SKM-1 treated with dmso at 0.1 percent for 144 hours (cell line): ENCODE data around the gene SEC63.
"Not testable (repeated sequence)": the region's sequence is repeated elsewhere in the genome, so short reads cannot be mapped to it uniquely, and the experiment has no call there.

ENCODE experiments used
- DNase-seq: peaks from one replicate; lab custom pipeline; 2025; ENCODE audit not compliant: unreplicated experiment; lab: John Stamatoyannopoulos, UW

SEC63 gene

DNA sequence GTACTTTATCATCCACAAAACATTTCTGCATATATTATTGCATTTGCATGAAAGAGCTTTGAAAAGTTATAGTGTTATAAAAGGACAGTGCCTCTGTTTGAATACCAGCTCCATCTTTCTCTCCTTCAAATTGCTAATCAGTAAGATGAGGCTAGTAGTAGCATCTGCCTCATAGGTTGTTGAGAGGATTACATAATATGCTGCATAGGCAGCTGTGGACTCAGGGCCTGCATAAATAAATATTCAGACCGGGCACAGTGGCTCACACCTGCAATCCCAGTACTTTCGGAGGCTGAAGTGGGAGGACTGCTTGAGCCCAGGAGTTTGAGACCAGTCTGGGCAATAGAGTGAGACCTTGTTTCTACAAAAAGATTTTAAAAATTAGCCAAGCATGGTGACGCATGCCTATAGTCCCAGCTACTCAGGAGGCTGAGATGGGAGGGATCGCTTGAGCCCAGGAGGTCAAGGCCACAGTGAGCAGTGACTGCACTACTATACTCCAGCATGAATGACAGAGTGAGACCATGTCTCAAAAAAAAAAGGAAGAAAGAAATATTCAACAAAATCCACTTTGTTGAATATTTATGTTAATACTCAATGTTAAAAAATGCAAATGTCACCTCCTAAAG, 18.3 kb upstream of the SEC63 start:
- DNase-seq, result no peak

DNA sequence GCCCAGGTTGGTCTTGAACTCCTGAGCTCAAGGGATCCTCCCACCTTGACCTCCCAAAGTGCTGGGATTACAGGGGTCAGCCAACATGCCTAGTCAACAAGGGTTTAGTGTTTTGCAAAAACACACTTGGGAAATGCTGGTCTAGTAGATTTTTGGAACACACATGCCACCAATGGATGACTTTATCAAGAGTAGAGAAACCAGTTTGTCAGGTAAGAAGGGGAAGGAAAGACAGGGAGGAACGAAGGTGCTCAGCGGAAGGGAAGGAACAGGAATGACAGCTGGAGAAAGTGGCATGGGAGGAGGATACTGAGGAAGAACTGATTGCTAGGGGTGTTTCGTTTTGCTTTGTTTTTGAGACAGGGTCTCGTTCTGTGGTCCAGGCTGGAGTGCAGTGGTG, 15.6 kb upstream of the SEC63 start:
- DNase-seq, result no peak

DNA sequence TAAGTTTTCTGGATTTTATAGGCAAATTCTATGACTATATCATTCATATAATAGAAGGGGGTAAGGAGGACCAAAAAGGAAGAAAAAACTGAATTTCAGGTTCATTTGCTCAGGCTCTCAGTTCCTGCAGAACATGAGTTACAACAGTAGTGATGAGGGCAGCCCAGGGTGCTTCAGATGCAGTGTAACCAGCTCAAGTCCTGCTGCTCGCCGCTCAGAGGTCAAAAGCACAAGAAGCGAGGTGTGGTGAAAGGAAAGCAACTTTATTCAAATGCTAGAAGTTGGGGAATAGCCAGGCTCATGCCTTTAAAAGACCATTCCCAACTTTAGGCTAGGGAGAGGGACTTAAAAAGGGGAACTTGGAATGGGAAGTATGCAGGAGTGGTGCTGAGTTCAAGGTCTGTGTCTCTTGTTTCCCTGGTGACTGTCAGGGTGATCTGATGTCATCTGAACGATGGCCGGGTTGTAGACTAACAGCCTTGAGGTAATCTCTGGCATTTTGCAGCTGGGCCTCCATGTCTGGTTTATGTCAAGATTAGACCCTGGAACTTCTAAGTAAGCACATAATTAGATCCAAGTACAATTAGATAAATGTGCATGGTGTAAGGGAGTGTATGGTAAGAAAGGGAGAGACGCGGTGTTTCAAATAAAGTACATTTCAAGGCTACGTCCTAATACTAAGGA, 14.5 kb upstream of the SEC63 start:
- no peak for DNase-seq

DNA sequence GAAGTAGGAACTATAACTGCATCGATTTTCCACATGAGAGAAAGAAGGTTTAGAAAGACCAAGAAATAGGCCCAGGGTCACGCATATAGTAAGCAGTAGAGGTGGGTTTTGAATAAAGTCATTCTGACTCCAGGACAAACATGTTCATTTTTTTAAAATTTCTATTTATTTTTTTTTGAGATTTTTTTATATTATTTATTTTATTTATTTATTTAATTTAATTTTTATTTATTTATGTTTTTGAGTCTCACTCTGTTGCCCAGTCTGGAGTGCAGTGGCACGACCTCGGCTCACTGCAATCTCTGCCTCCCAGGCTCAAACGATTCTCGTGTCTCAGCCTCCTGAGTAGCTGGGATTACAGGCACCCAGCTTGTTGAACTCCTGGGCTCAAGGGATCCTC, 13.2 kb upstream of the SEC63 start:
- DNase-seq, result no peak

DNA sequence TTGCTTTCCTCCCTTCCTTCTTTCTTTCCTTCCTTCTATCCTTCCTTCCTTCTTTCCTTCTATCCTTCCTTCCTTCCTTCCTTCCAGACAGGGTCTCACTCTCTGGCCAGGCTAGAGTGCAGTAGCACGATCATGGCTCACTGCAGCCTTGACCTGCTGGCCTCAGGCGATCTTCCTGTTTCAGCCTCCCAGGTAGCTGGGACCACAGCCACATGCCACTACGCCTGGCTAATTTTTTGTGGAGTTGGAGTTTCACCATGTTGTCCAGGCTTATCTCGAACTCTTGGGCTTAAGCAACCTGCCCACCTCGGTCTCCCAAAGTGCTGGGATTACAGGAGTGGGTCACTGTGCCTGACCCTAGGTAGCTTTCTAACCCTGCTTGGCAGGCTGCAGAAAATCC, 12.2 kb upstream of the SEC63 start:
- no peak for DNase-seq

DNA sequence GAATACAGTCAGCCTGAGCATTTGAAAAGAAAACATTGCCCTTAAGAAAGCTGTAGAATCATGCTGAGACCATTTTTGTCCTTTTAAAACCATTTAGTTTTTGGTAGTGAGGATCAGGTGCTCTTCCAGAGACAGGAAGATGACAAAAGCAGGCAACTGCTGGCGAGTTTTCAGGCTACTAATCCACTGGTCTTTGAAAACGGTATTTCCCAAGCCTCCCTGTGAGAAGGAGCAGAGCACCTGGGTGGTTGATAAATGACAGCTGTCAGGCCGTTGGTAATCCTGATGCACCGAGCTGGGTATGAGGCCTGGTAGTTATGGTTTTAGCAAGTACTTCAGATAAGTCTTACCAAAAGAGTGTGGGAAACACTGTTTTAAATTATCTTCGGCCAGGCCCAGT, 10.1 kb upstream of the SEC63 start:
- no peak for DNase-seq

DNA sequence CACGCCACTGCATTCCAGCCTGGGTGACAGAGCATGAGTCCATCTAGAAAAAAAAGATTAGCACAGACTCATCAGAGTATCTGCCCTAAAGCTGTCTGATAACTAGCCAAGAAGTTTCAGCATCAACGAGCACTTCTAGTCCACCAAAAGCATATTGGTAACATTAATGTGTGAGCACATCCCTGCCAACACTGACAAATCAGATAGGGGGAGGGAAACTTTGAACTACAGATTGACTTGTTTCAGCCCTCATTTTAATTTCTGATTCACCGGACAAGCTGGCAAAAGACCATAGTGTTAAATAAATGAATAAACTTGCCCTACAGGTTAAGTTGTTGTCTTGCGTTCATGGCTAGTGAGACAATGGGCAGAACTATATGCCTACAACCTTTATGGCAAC, 7.7 kb upstream of the SEC63 start:
- no peak for DNase-seq

DNA sequence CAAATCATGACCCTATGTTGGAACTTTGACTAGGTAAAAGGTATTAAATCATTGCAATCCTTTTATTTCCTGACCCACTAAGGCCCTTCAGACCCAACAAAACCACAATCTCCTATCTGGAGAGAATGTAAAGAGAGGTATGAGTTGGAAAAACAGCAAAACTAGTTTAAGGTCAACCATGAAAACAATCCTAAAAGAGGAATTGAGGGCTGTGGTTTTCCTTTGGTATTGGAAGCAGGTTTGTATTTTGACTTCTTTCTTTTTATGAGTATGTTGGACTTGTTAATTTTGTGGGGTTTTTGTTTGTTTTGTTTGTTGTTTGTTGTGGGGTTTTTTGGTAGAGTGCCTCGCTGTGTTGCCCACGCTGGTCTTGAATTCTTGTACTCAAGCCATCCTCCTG, 4.7 kb upstream of the SEC63 start:
- no peak for DNase-seq

DNA sequence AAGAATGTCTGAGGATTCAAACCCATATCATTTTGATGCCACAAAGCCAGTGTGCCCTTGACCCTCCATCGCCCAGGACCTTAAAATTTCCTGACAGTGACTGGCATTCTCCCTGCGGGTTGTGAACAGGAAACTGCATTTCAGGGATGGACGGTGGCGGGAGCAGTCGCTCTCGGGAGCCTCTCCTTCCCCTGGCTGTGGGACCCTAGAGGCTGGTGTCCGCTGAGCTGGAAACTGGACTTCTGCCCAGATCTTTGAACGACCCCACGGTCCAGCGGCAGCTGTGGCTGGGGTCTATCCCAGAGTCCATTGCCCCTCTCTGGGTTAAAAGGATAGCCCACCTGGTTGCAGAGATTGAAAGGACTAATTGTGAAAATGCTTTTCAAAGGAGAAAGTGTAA, 1.4 kb upstream of the SEC63 start:
- no peak for DNase-seq

DNA sequence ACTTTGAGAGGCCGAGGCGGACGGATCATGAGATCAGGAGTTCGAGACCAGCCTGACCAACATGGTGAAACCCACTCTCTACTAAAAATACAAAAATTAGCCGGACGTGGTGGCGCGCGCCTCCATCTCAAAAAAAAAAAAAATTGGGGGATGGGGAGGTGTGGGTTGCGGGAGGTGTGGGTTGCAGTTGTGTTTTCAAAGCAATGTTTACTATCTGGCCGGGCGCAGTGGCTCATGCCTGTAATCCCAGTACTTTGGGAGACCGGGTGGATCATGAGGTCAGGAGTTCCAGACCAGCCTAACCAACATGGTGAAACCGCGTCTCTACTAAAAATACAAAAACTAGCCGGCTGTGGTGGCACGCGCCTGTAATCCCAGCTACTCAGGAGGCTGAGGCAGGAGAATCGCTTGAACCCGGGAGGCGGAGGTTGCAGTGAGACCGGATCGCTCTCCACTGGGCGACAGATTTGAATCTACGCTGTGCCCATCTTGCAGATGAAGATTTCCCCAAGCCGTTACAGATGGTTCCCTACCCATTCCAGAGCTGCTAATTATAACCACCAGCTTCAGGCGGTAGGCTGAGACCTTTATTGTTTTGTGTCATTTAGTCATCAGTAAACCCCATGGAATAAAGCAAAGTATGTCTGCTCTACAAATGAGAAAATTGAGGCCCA, 818 bp upstream of the SEC63 start:
- not testable (repeated sequence) for DNase-seq

DNA sequence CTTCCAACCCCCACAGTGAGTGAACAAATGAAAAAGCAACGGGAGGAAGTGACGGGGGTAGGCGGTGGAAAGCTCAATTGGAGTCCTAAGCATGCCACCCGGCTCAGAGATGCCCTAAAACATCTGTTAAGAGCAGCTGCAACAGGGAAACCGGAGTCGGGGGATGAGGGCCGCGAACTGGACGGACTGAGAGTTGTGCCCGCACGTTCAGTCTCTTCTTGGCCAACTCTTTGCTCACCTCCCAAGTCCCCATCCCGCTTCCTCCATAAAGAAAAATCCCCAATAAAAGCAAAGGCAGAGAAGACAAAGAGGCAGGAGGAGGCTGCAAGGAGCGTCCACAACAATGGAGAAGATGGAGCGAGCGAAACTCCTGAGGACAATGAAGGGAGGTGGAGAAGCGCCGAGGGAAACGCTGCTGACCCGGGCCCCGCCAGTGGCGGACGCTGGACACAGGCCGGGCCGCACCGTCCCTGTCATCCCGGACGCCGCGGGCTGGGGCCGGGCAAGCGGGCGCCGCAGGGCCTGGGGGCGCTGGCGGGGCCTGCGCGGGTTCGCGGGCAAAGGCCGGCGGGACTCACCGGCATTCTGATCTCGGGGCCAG, 600 bp downstream of the SEC63 start:
- DNase-seq, result peak; percentile 57

DNA sequence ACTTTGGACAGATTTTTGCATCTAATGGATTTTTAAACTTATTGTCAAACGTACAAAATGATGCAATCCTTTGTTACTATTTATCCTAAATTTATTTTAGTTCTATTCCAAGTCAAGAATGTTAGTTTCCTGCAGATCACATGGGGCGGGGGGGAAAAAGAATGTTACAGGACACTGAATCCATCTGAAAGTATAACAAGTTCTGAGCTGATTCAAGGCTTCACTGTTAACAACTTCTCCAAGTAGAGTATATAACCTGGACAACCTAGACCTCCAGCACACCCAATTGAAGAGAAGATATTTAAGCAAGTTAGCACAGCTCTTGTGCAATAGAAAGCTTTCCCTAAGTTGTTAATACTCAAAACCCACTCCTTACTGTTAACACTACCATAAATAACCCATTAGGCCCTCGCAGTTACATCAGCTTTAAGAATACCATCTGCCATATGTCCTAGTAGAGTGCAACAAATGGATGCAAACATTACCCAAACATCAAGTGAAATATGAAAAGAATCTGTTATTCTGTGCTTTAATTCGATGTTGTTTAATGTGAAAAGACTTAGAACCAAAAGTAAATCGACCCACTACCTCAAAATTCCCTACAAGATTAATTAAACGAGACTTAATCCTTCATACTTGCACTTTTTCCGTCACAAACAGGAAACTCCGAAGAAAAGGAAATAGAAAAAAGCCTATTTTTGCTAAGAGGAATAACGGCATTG, 1.3 kb downstream of the SEC63 start:
- peak; percentile 81 for DNase-seq

DNA sequence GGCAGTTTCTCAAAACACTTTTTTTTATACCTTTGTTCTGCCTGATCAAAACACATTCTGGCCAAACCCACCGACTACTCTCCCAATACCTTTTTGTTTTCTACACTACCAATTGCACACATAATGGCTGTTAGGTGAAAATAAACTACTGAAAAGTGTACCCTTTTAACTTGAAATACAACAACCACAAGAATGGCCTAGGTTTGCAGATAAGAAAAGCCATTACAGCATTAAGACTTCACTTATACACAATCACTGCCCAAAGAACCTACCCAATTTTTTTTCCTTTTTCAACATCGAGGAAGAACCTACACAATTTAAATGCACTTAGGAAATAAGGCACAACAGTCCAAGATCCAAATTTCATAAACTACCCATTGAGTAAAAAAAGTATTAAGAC, 1.8 kb downstream of the SEC63 start:
- DNase-seq, result no peak

DNA sequence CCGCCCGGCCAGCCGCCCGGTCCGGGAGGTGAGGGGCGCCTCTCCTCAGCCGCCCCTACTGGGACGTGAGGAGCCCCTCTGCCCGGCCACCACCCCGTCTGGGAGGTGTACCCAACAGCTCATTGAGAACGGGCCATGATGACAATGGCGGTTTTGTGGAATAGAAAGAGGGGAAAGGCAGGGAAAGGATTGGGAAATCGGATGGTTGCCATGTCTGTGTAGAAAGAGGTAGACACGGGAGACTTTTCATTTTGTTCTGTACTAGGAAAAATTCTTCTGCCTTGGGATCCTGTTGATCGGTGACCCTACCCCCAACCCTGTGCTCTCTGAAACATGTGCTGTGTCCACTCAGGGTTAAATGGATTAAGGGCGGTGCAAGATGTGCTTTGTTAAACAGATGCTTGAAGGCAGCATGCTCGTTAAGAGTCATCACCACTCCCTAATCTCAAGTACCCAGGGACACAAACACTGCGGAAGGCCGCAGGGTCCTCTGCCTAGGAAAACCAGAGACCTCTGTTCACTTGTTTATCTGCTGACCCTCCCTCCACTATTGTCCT, 4.1 kb downstream of the SEC63 start:
- DNase-seq, result not testable (repeated sequence)

DNA sequence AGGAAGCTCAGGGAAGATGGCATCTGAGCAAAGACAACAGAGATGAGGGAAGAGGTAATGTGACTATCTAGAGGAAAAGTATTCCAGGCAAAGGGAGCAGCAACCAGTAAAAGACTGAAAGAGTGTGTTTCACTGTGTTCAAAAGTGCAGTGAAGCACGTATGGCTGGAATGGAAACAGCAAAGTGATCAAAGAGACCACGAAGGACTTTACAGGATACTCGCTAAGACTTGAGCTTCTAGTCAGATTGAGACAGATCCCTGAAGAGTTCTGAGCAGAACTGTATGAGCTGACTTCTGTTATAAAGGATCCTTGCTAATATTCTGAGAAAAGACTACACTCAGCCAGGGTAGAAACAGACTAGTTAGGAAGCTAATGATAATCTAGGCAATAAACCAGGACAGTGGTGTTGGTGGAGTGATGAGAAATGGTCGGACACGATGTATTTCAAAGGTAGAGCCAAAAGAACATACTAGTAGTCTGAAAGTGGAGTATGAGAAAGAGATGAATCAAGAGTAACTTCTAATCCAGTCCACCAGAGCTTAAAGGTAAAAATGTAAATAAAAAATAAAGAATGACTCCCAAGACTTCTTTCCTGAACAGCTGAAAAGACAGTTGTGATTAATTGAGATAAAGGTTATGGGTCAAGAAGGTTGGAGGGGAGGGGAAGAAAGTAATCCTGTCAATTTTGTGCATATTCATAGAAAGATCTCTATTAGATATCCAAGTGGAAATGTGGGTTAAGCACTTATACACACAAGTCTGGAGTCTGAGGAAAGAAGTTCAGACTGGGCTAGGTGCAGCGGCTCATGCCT, 14.2 kb downstream of the SEC63 start:
- DNase-seq, result no peak

DNA sequence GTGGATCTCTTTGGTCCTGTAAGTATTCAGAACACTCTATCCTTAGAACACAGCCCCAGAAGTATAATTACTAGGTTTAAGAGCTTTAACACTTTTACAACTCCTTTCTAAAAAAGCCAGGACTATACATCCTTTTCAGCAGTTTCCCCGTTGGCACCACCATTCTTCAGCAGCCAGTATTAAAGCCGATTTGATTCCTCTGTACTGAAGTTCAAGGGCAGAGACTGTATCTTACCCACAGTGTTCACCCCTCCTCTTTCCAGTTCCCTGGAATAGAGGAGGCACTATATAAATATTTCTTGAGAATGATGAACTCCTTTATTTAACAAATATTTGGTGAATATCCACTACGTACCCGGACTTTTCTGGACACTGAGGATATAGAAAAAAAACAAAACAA, 15.9 kb downstream of the SEC63 start:
- no peak for DNase-seq

DNA sequence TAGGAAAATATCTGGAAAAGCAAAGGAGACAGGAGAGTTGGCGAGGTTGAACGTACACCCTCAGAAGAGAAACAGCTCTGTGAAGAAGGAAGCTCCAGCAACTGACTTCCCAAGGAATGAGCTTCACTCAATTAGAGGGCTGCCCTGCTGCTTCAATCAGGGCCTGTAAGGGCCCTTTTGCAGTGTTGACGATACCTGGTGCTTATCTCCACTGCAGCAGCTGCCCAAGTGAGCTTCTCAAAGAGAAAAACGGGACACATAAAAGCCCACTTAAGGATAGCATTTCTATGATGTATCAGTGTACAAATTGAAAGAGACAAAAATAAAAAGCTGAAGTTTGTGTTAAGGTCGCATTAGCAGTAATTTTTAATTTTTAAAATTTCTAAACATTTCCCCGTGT, 16.4 kb downstream of the SEC63 start:
- DNase-seq, result no peak

DNA sequence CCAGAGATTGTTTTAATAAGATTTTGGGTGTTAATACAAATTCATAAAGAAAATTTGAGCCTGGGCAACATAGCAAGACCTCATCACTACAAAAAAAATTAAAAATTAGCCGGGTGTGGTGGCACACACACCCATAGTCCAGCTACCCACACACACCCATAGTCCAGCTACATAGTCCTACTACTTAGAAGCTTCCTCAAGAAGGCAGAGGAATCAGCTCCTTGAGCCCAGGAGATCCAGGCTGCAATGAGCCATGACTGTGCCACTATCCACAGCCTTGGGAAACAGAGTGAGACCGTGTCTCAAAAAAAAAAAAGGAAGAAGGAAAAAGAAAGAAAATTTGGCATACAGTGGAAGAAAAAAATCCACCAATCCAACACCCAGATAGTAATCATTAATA, 16.8 kb downstream of the SEC63 start:
- DNase-seq, result no peak

DNA sequence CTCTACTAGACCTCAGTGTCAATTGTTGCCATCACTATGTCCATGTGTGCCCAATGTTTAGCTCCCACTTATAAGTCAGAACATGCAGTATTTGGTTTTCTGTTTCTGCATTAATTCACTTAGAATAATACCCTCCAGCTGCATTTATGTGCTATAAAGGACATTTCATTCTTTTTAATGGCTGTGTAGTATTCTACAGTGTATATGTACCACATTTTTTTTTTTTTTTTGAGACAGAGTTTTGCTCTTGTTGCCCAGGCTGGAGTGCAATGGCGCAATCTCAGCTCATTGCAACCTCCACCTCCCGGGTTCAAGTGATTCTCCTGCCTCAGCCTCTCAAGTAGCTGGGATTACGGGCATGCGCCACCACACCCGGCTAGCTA, 21.1 kb downstream of the SEC63 start:
- not testable (repeated sequence) for DNase-seq

DNA sequence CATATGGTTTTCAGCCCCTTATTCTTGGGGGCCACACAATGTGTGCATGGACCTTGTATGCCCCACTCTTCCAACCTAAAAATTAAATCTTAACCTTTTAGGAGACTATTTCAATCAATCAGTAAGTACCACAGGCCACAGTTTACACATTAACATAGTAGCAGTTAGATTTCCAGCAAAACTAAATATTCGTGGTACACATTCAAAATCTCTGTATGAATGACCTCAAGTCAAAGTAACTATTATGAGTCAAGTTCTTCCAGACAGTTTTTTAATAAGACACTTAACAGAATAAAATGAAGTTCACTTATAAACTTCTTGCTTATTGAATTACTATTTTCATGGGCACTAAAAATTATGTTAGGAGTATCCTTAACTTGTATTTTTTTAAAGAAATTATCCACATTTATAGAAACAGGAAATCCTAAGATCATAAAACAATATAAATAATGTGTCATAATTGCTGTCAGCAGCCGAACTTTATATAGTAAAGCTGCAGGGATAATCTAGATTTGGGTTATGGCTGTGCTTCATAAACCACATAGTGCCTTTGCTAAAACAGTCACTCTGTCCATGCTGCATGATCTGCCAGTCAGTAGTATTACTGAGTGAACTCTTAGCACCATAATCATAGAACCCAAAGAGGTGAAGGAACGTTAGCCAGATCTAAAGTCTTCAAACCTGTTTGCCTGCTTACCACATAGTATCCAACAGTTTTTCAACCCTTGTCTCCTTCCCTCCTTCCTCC, 21.7 kb downstream of the SEC63 start:
- DNase-seq, result no peak
